T47D (cell line): Measurements from ENCODE around the gene FAM163A.

ENCODE experiments used
- DNase-seq, 2 experiments: peaks; one replicate each; pipeline versions ENCODE4 v3.0.0 to v3.0.0-alpha.2; 2011 to 2012; ENCODE audit warnings: low read depth in 1 of 2, low spot score in 1 of 2
- JUND ChIP-seq: IDR thresholded peaks from 2 replicates; pipeline ENCODE4 v1.6.1; 2012; ENCODE audit warnings: low read depth
- in situ Hi-C: cut with HindIII; loops from 2 replicates; pipeline ENCODE4 v1.10.0; 2016; ENCODE audit warnings: low sequenced_read_pairs, low pct_unique_long_range_greater_than_20kb

The FAM163A gene

DNA sequence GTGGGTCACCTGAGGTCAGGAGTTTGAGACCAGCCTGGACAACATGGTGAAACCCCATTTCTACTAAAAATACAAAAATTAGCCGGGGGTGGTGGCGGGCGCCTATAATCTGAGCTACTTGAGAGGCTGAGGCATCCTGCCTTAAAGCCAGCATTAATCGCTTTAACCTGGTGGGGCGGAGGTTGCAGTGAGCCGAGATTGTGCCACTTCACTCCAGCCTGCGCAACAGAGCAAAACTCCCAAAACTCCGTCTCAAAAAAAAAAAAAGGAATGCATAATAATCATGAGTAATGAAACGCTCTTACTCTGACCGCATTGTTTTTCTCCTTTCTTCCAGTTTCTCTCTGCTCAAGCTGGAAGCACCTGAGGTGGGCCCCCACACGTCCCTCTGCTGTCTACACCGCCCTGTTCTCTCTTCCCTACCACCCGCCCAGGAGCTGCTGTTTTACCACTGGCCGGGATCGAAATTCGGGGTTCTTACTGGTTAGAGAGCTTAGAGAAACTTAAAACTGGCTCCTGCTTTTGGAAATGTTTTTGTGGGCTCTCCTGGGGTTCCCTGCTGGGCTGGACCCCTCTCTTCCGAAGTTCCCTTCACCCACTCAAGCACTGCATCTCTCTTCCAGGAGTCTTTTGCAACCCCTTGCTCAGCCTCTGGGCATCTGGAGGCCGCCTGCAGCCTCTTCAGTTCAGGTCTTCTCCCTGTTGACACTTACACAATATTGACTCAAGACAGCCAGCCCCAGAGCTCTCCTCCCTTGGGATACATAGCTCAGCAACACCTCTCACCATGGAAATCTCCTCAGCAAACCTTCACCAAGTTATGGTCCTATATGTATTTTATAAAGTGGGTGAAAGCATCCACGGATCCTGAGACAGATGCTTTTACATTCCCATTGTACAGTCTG lies 62.5 kb downstream of the FAM163A start:
- peak in 1 of 2 experiments; percentile 48 for DNase-seq
- TF ChIP-seq JUND, result no peak
- in situ Hi-C loops, result no loop called here

DNA sequence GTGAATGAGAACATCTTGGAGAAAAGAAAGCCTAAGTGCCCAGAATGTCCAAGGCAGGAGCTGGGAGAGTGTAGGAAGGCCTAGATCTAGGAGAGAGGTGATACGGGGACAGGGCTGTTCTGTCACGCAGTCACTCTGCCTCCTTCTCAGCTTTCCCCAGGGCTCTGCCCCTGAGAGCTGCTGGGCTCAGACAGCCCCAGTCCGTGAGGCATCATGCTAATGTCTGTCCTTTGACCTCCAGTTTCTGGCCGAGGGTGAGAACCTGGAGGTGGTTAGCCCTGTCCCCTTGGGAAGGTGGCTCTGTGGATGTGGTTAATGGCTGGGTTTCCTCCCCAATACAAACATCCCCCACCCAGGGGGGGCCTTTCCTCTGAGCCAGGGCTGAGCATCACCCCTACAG lies 63.2 kb downstream of the FAM163A start:
- in situ Hi-C loops, result no loop called here
- DNase-seq, result no peak
- TF ChIP-seq JUND, result no peak

DNA sequence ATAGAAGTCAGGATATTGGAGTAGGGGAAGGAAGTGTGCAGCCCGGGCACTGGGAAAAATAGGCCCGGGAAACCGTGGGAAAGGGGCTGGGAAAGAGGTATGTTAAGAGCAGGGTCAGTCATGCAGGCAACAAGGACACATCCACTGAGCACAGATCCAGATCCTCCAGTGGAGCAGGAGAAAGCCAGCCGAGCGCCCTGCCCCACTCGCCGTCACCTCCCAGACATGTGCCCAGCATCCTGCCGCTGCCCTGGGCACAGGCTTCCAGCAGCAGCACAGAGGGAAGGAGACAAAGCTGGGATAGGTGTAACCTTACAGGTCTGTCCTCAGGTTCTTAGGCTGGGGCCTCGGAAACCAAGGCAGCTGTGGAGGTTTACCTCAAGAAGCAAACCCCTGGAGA lies 64.2 kb downstream of the FAM163A start:
- in situ Hi-C loops, result no loop called here
- no peak for TF ChIP-seq JUND
- no peak for DNase-seq

DNA sequence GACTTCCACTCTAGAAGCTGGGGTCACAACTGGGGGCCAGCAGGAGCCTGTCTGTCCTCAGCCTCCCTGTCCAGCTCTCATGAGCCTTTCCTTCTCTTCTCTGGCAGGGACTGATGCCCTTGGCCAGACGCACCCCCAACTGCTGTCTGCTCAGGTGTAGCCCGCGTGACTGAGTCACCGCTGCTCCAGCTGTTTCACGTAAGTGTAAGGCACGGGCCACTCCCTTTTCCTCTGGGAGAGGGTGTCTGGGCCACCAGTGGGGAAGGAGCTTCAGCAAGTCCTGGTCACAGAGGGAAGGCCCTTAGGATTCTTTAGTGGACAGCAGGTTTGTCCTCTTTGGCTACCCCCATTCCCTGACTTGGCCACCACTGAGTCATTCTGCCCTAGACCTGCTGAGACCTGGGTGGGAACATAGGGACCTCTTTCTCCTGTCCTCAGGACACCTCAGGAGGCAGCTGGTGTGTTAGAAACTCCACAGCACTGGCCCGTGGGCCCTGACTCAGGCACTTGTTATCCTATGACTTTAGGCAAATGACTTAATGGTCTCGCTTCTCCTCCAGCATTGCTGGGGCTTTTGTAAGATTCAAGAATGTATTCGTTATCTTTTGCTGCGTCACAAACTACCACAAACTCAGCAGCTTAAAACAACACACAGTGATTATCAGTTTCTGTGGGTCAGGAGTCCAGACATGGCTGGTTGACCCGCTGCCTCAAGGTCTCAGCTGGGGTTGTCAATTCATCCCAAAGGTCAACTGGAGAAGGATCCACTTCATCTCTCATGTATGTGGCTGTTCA lies 64.8 kb downstream of the FAM163A start:
- TF ChIP-seq JUND, result no peak
- in situ Hi-C loops, result no loop called here
- DNase-seq, result no peak

DNA sequence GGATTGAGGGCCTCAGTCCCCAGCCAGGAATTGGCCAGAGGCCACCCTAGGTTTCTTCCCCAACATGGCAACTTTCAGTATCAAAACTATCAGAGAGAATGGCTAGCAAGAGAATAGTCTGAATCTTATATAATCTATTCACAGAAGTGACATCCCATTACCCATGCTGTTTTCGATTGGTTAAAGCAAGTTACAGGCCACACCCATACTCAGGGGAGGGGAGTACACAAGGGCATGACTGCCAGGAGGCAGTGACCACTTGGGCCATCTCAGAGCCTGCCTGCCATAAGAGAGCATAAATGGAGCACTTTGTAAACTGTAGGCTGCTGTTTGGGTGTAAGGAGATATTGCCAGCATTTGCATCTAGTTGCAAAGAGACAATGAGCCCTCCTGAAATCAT lies 65.4 kb downstream of the FAM163A start:
- no peak for TF ChIP-seq JUND
- DNase-seq, result peak in 1 of 2 experiments; percentile 32
- in situ Hi-C loops, result no loop called here

DNA sequence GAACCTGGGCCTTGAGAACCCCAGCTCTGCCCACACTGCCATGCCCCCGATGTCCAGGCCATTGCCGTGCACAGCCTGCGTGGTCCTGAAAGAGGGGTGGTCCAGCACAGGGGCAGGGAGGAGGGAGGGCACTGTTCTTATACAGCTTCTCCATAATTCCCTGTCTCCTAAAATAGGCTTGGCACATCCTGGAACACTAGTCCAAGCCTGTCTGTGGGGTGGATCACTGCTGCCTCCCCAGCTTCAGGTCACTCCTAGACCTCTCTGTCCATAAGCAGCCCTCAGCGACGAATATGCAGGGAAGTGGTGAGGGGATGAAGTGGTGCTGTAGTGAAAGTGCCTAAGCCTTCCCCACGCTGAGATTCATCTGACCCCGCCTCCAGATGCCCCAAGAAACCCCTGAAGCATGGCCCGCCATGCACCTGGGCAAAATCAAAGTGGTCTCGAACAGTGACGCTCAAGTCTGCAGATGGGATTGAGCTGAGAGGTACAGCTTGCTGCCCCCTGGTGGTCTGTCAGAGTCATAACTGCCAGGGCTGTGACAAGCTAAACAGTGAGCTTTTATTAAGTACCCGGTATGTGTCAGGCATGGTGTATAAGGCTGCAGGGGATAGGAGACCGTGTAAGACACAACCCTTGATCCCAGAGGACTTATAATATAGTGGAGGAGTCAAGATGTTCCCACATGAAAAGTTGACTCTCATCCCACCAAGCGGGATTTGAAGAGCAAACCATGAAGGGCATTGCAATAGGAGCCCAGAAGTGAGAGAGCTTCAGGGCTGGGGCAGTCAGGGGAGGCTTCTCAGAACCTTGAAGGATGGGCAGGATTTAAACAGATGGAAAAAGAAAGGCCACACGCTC lies 66.6 kb downstream of the FAM163A start:
- in situ Hi-C loops, result no loop called here
- TF ChIP-seq JUND, result no peak
- DNase-seq, result peak; percentile 74 to 85

DNA sequence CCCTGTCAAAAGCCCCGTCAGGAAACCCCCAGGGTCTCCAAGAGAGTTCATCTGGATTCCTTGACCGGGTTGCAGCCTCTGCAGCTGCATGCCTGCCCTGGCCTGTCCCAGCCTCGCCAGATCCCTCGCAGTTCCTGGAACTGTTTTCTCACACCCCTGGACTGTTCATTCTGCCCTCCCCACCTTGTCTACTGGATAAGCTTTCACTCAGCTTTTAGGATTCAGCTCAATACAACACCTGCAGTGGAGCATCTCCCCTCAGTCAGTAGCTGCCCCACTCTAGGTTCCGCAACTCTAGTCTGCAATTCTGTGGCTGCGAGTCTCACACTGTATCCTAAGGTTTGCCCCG lies 67.2 kb downstream of the FAM163A start:
- DNase-seq, result no peak
- no peak for TF ChIP-seq JUND
- in situ Hi-C loops, result no loop called here

DNA sequence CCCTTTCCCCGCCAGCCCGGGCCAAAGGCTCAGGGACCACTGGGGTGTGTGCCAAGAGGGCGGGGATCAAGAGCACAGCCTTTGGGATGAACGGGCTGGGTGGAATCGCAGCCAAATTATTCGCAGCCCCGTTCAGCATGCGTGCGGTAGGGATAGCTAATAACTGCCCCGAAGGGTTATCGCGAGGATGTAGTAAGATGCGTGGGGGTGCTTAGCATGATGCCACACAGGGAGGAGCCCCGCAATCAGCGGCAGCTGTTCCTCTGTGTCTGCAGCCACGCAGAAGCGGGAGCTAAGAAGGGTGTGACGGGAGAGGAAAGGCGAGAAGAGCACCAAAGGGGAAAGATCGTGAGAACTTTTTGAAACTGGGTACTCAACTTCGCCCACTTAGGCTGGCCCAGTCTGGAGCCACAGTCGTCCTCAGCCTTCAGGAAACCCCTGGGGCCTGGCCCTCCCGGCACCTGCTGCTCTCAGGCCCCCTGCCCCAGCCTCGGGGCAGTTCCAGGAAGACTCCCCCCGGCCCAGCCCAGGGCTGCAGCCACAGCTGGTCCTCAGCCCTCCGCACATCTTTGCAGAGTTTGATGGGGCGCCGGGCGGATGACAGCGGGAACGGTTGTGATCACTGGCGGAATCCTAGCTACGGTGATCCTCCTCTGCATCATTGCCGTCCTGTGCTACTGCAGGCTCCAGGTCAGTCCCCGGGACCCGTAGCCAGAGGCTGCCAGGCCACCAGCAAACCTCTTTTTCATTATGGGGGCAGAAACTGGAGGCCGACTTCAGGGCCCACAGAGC lies 69.6 kb downstream of the FAM163A start:
- DNase-seq, result no peak
- in situ Hi-C loops, result no loop called here
- no peak for TF ChIP-seq JUND

DNA sequence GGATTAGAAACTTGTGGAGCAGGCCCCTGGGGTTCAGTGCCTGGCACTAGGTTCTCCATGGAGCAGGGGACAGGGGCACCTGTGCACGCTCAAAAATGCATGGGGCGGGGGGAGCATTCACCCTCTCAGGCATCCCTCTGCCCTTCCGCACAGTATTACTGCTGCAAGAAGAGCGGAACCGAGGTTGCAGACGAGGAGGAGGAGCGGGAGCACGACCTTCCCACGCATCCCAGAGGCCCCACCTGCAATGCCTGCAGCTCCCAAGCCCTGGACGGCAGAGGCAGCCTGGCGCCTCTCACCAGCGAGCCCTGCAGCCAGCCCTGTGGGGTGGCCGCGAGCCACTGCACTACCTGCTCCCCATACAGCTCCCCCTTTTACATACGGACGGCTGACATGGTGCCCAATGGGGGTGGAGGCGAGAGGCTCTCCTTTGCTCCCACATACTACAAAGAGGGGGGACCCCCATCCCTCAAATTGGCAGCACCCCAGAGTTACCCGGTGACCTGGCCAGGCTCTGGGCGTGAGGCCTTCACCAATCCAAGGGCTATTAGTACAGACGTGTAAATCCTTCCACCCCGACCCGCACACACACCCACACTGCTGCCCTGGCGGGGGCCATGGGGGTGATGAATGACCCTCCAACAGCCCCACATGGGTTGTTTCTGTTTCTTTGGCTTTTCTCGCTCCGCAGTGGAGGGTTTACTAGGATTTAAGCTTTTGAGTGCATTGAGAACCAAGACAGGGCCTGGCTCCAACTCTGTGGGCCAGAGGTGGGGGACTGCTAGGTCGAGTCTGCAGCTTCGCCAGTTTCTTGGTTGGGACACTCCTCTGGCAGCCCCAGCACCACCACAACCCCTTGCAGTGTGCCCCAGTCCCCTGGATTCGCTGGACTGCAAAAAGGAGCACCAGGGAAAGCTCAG lies 70.8 kb downstream of the FAM163A start:
- in situ Hi-C loops, result no loop called here
- DNase-seq, result no peak
- no peak for TF ChIP-seq JUND

DNA sequence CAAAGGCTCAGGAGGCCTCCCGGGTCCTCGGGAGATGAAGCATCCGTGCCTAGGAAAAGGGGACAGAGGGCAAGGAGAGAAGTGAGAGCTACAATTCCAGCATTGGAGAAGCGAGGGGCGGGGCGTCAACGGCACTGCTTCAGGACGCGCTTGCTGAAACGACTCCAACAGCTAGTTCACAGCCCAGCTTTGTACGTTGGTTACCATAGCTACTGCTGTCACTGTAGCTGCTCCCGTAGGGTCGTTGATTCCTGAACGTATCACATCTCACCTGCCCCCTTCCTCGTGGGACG lies 71.4 kb downstream of the FAM163A start:
- DNase-seq, result peak in 1 of 2 experiments; percentile 84
- no peak for TF ChIP-seq JUND
- in situ Hi-C loops, result no loop called here

DNA sequence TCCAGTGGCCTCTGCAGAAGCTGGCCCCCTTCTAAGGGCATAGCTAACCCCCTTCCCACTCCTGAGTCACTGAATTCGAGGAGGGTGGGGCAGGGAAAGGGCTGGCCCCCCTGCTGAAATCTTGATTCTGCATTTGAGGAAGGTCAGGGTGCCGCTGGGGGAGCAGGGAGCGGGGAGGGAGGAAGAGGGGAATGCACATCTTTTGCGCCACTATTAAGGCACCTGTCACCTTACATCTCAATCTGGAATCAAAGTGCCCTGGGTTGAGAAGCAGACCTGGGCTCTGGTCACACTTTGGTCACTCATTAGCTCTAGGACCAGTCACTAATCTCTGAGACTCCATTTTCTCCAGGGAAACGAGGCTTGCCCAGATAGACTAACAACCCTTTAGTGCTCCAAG lies 72.5 kb downstream of the FAM163A start:
- in situ Hi-C loops, result no loop called here
- DNase-seq, result no peak
- no peak for TF ChIP-seq JUND
